SK-N-SH treated with all-trans-retinoic acid at 6 μM for 48 hours (cell line): ENCODE data around the gene UGT1A5.

Experiments used
- ATAC-seq: fragments of 200-7000 bp; cut with Tn5 transposase; 3 replicates; pipeline ENCODE4 v1.9.1; 2020; ENCODE audit warnings: mild to moderate bottlenecking, moderate library complexity
- ARNTL ChIP-seq: fragments of 450-650 bp; formaldehyde crosslinking; IDR thresholded peaks from 2 replicates; pipeline ENCODE4 v1.5.0; 2020; ENCODE audit warnings: low read depth, mild to moderate bottlenecking, moderate library complexity, borderline replicate concordance
- BACH2 ChIP-seq: fragments of 250-450 bp; sonication (Bioruptor Pico); IDR thresholded peaks from 2 replicates; pipeline ENCODE4 v1.9.0; 2021; ENCODE audit warnings: mild to moderate bottlenecking, borderline replicate concordance
- CSDC2 ChIP-seq: fragments of 250-450 bp; sonication (Bioruptor Pico); IDR thresholded peaks from 2 replicates; pipeline ENCODE4 v1.5.0; 2020; ENCODE audit warnings: mild to moderate bottlenecking, moderate library complexity
- CSRNP3 ChIP-seq: fragments of 250-450 bp; sonication (Bioruptor Pico); IDR thresholded peaks from 2 replicates; pipeline ENCODE4 v1.5.1; 2021; ENCODE audit warnings: mild to moderate bottlenecking, moderate library complexity
- ESRRG ChIP-seq: fragments of 250-450 bp; sonication (Bioruptor Pico); IDR thresholded peaks from 2 replicates; pipeline ENCODE4 v1.6.1; 2021; ENCODE audit warnings: mild to moderate bottlenecking
- GLIS3 ChIP-seq: fragments of 250-450 bp; sonication (Bioruptor Pico); IDR thresholded peaks from 2 replicates; pipeline ENCODE4 v1.5.0; 2020; ENCODE audit warnings: mild to moderate bottlenecking, moderate library complexity
- ISL1 ChIP-seq: fragments of 250-450 bp; sonication (Bioruptor Pico); IDR thresholded peaks from 2 replicates; pipeline ENCODE4 v2.1.2; 2022; ENCODE audit warnings: mild to moderate bottlenecking, moderate library complexity
- PATZ1 ChIP-seq: fragments of 250-450 bp; sonication (Bioruptor Pico); IDR thresholded peaks from 2 replicates; pipeline ENCODE4 v1.8.0; 2020; ENCODE audit warnings: mild to moderate bottlenecking, moderate library complexity, borderline replicate concordance
- PPARA ChIP-seq: fragments of 250-450 bp; sonication (Bioruptor Pico); IDR thresholded peaks from 2 replicates; pipeline ENCODE4 v1.5.0; 2020; ENCODE audit warnings: mild to moderate bottlenecking, borderline replicate concordance
- SNAI2 ChIP-seq: fragments of 250-450 bp; sonication (Bioruptor Pico); IDR thresholded peaks from 2 replicates; pipeline ENCODE4 v1.5.0; 2020; ENCODE audit warnings: mild to moderate bottlenecking, moderate library complexity
- TCF4 ChIP-seq: fragments of 250-450 bp; sonication (Bioruptor Pico); IDR thresholded peaks from 2 replicates; pipeline ENCODE4 v1.8.0; 2021; ENCODE audit warnings: mild to moderate bottlenecking, moderate library complexity, borderline replicate concordance
- TOX ChIP-seq: fragments of 250-450 bp; sonication (Bioruptor Pico); IDR thresholded peaks from 2 replicates; pipeline ENCODE4 v1.8.0; 2021; ENCODE audit warnings: mild to moderate bottlenecking, moderate library complexity, borderline replicate concordance
- TSHZ2 ChIP-seq: fragments of 250-450 bp; sonication (Bioruptor Pico); IDR thresholded peaks from 2 replicates; pipeline ENCODE4 v1.5.0; 2020; ENCODE audit warnings: mild to moderate bottlenecking, moderate library complexity
- ZC3H10 ChIP-seq: fragments of 250-450 bp; sonication (Bioruptor Pico); IDR thresholded peaks from 2 replicates; pipeline ENCODE4 v1.5.1; 2021; ENCODE audit warnings: mild to moderate bottlenecking, moderate library complexity
- ZFP3 ChIP-seq: fragments of 250-450 bp; sonication (Bioruptor Pico); IDR thresholded peaks from 2 replicates; pipeline ENCODE4 v1.5.0; 2020; ENCODE audit warnings: mild to moderate bottlenecking, moderate library complexity
- ZFP30 ChIP-seq: fragments of 450-650 bp; formaldehyde crosslinking; IDR thresholded peaks from 2 replicates; pipeline ENCODE4 v1.5.0; 2022; ENCODE audit warnings: mild to moderate bottlenecking, moderate library complexity
- ZNF565 ChIP-seq: fragments of 450-650 bp; formaldehyde crosslinking; conservative IDR thresholded peaks from 2 replicates; pipeline ENCODE4 v1.5.0; 2020; ENCODE audit warnings: low read depth, mild to moderate bottlenecking, moderate library complexity
- ZNF8 ChIP-seq: fragments of 450-650 bp; formaldehyde crosslinking; IDR thresholded peaks from 2 replicates; pipeline ENCODE4 v1.5.0; 2020; ENCODE audit warnings: mild to moderate bottlenecking, moderate library complexity
- TF ChIP-seq, protein P1 (sequence below): fragments of 250-450 bp; sonication (Bioruptor Pico); IDR thresholded peaks from 2 replicates; pipeline ENCODE4 v1.5.1; 2020; ENCODE audit warnings: low read depth, mild to moderate bottlenecking, moderate library complexity
- TF ChIP-seq, protein P2 (sequence below): fragments of 250-450 bp; sonication (Bioruptor Pico); IDR thresholded peaks from 2 replicates; pipeline ENCODE4 v1.8.0; 2021; ENCODE audit warnings: low read depth, mild to moderate bottlenecking, moderate library complexity, borderline replicate concordance

Gene UGT1A5

DNA sequence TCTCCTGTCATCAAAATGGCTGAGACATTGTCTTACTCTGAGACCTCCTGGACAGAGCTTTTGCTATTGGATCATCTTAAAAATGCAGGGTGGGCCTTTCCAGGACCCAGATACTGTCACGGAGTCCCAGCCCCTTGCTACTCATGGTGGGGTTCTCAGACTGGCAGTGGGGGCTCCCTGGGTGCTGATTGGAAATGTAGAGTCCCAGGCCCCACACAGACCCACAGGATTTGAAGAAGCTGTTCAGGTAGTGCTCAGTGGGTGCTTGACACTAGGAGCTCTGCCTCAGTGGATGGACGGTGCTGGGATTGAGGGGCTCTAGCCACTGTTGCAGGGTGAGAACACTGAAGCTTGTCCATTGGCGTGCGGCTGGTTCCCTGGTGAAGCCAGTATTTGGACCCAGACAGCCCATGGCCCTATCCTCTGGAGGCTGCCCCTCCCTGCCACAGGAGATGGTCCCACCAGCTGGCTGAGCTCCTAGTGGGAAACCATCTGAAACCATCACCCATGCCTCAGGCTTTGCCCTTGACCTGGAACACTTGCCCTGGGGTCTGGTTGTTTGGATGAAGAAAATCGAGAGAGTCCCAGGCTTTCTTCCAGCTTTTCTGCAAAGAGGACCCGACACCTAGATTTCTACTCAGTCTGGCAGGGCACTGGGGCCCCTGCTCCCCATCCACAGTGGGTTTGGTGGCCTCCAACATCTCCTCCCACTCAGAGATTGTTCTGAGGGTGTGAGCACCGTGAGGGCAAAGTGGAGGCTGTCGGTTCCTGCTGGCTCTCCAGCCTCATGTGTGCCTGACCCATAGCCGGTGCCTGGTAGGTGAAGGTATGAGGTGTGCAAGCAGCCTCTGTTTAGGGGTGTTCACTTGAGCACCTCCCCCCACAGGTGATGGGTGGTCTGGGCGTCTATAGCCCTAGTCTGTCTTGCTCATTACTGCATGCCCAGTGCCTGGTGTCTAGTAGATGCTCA is 95.5 kb downstream of the UGT1A5 start:
- TF ChIP-seq CSRNP3 (CRISPR knock-in tag) (no peak), ZC3H10 (CRISPR knock-in tag) (no peak), PATZ1 (CRISPR knock-in tag) (no peak), TCF4 (CRISPR knock-in tag) (no peak), ZFP3 (CRISPR knock-in tag) (no peak), ESRRG (CRISPR knock-in tag) (no peak), CSDC2 (CRISPR knock-in tag) (no peak), ZFP30 (CRISPR knock-in tag) (no peak), ZNF565 (CRISPR knock-in tag) (no peak), ISL1 (CRISPR knock-in tag) (no peak), TSHZ2 (CRISPR knock-in tag) (no peak), TOX (no peak), ARNTL (CRISPR knock-in tag) (no peak)
- TF ChIP-seq, protein P1, sequence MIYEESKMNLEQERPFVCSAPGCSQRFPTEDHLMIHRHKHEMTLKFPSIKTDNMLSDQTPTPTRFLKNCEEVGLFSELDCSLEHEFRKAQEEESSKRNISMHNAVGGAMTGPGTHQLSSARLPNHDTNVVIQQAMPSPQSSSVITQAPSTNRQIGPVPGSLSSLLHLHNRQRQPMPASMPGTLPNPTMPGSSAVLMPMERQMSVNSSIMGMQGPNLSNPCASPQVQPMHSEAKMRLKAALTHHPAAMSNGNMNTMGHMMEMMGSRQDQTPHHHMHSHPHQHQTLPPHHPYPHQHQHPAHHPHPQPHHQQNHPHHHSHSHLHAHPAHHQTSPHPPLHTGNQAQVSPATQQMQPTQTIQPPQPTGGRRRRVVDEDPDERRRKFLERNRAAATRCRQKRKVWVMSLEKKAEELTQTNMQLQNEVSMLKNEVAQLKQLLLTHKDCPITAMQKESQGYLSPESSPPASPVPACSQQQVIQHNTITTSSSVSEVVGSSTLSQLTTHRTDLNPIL (CRISPR knock-in tag): no peak
- TF ChIP-seq, protein P2, sequence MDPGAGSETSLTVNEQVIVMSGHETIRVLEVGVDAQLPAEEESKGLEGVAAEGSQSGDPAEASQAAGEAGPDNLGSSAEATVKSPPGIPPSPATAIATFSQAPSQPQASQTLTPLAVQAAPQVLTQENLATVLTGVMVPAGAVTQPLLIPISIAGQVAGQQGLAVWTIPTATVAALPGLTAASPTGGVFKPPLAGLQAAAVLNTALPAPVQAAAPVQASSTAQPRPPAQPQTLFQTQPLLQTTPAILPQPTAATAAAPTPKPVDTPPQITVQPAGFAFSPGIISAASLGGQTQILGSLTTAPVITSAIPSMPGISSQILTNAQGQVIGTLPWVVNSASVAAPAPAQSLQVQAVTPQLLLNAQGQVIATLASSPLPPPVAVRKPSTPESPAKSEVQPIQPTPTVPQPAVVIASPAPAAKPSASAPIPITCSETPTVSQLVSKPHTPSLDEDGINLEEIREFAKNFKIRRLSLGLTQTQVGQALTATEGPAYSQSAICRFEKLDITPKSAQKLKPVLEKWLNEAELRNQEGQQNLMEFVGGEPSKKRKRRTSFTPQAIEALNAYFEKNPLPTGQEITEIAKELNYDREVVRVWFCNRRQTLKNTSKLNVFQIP (CRISPR knock-in tag): no peak
- no peak for ATAC-seq

GRCh38 chr2:233810385-233810784 is 97.7 kb downstream of the UGT1A5 start:
- no peak for ATAC-seq
- TF ChIP-seq SNAI2 (CRISPR knock-in tag): no peak
- TF ChIP-seq, protein P2 (CRISPR knock-in tag): no peak
- TF ChIP-seq ZNF565 (CRISPR knock-in tag): no peak
- no peak for TF ChIP-seq ESRRG (CRISPR knock-in tag)
- TF ChIP-seq ZNF8 (CRISPR knock-in tag): no peak
- no peak for TF ChIP-seq CSDC2 (CRISPR knock-in tag)
- no peak for TF ChIP-seq GLIS3 (CRISPR knock-in tag)
- no peak for TF ChIP-seq PPARA
- TF ChIP-seq CSRNP3 (CRISPR knock-in tag): no peak
- TF ChIP-seq TOX: no peak
- no peak for TF ChIP-seq TCF4 (CRISPR knock-in tag)
- no peak for TF ChIP-seq BACH2 (CRISPR knock-in tag)
- TF ChIP-seq PATZ1 (CRISPR knock-in tag): no peak
